IMR-90 (cell line): ENCODE data around the gene KRT38. TPM values are rescaled to one million over a fixed set of nuclear protein-coding genes. Genes with fewer than 3 reads are reported as not detected.

ENCODE experiments used
- ATAC-seq: fragments of 200-7000 bp; cut with Tn5 transposase; 2 replicates; pipeline ENCODE4 v1.9.1; 2020; ENCODE audit warnings: low read depth, mild to moderate bottlenecking, moderate library complexity
- BruUV-seq: library from RNA; stranded (reverse); fragments of 400-500 nt; replicated peaks from 2 replicates; lab custom pipeline; 2021; lab: Mats Ljungman, UMichigan
- CTCF ChIA-PET: fragments of 300-600 bp; formaldehyde crosslinking; extraction: SDS; loops from one replicate; lab custom pipeline; 2021; ENCODE audit warnings: antibody characterized with exemption; lab: Yijun Ruan, JAX
- POLR2A ChIA-PET: fragments of 300-600 bp; sonication (Branson Sonifier 250); formaldehyde crosslinking; loops from one replicate; lab custom pipeline; 2022; ENCODE audit warnings: antibody characterized with exemption; ENCODE audit not compliant: unreplicated experiment; lab: Charles Lee
- DNase-seq: peaks from one replicate; pipeline ENCODE4 v3.0.0; 2013
- H2AFZ ChIP-seq: replicated peaks from 2 replicates; pipeline ENCODE3; 2013; ENCODE audit warnings: low read length, mild to moderate bottlenecking; ENCODE audit not compliant: poor library complexity
- H2AK5ac ChIP-seq: 2 replicates; pipeline ENCODE4 v1.6.1; 2013; ENCODE audit warnings: low read depth, low read length, inconsistent platforms
- H2AK9ac ChIP-seq: replicated peaks from 2 replicates; pipeline ENCODE3; 2013; ENCODE audit warnings: mild to moderate bottlenecking, low read depth, low read length, moderate library complexity; ENCODE audit not compliant: poor library complexity
- H2BK120ac ChIP-seq: 2 replicates; pipeline ENCODE4 v1.6.1; 2013; ENCODE audit warnings: low read depth, low read length, inconsistent platforms
- H2BK15ac ChIP-seq: 3 replicates; pipeline ENCODE4 v1.6.1; 2013; ENCODE audit warnings: low read depth, low read length, inconsistent platforms
- H2BK20ac ChIP-seq: 2 replicates; pipeline ENCODE4 v1.6.1; 2013; ENCODE audit warnings: low read depth, mild to moderate bottlenecking, inconsistent platforms, low read length, moderate library complexity
- H2BK5ac ChIP-seq: 2 replicates; pipeline ENCODE4 v1.6.1; 2013; ENCODE audit warnings: mild to moderate bottlenecking, low read depth, low read length, inconsistent platforms; ENCODE audit not compliant: poor library complexity, severe bottlenecking
- H3K14ac ChIP-seq: replicated peaks from 2 replicates; pipeline ENCODE4 v1.6.1; 2013; ENCODE audit warnings: low read depth, low read length, inconsistent platforms
- H3K18ac ChIP-seq: 2 replicates; pipeline ENCODE4 v1.6.1; 2013; ENCODE audit warnings: low read depth, low read length, control low read depth
- H3K23ac ChIP-seq: 2 replicates; pipeline ENCODE4 v1.6.1; 2013; ENCODE audit warnings: low read depth, low read length, inconsistent platforms
- H3K27ac ChIP-seq: 2 replicates; pipeline ENCODE4 v1.5.1; 2013; ENCODE audit warnings: mild to moderate bottlenecking, control low read depth, low read length; ENCODE audit not compliant: insufficient read depth
- H3K27me3 ChIP-seq: 2 replicates; pipeline ENCODE4 v1.6.1; 2013; ENCODE audit warnings: low read length; ENCODE audit not compliant: control insufficient read depth, insufficient read depth
- H3K36me3 ChIP-seq: 2 replicates; pipeline ENCODE4 v1.6.1; 2013; ENCODE audit warnings: low read length, mixed read lengths; ENCODE audit not compliant: control insufficient read depth, insufficient read depth
- H3K4ac ChIP-seq: 2 replicates; pipeline ENCODE4 v1.6.1; 2013; ENCODE audit warnings: low read depth, low read length, inconsistent platforms
- H3K4me1 ChIP-seq: 2 replicates; pipeline ENCODE4 v1.6.1; 2013; ENCODE audit warnings: low read length, mixed read lengths; ENCODE audit not compliant: control insufficient read depth, insufficient read depth
- H3K4me2 ChIP-seq: 2 replicates; pipeline ENCODE4 v1.6.1; 2013; ENCODE audit warnings: low read depth, mild to moderate bottlenecking, control low read depth, low read length, moderate library complexity
- H3K4me3 ChIP-seq: 2 replicates; pipeline ENCODE4 v1.5.1; 2013; ENCODE audit warnings: low read depth, mild to moderate bottlenecking, control low read depth, low read length, moderate library complexity; ENCODE audit not compliant: insufficient read depth
- H3K56ac ChIP-seq: 2 replicates; pipeline ENCODE4 v1.6.1; 2013; ENCODE audit warnings: low read length, inconsistent platforms; ENCODE audit not compliant: insufficient read depth; ENCODE audit errors: extremely low read depth
- H3K79me1 ChIP-seq, 2 experiments: 2 replicates each; pipeline ENCODE4 v1.6.1; 2013; ENCODE audit warnings: low read length in 2 of 2, inconsistent platforms in 1 of 2, low read depth in 1 of 2
- H3K9ac ChIP-seq: 2 replicates; pipeline ENCODE4 v1.6.1; 2013; ENCODE audit warnings: low read depth, low read length, control low read depth
- H3K9me1 ChIP-seq: 2 replicates; pipeline ENCODE4 v1.6.1; 2013; ENCODE audit warnings: low read length, inconsistent platforms; ENCODE audit not compliant: insufficient read depth
- H3K9me3 ChIP-seq: 2 replicates; pipeline ENCODE4 v1.6.1; 2013; ENCODE audit warnings: low read length; ENCODE audit not compliant: control insufficient read depth, insufficient read depth
- H4K20me1 ChIP-seq: 2 replicates; pipeline ENCODE4 v1.6.1; 2013; ENCODE audit warnings: low read length, inconsistent platforms; ENCODE audit not compliant: insufficient read depth
- H4K5ac ChIP-seq: 2 replicates; pipeline ENCODE4 v1.6.1; 2013; ENCODE audit warnings: mild to moderate bottlenecking, low read depth, low read length, control low read depth
- H4K8ac ChIP-seq, 2 experiments: 2 replicates each; pipeline ENCODE4 v1.6.1; 2013; ENCODE audit warnings: low read depth in 2 of 2, low read length in 2 of 2, control low read depth in 1 of 2, inconsistent platforms in 1 of 2
- H4K91ac ChIP-seq: 2 replicates; pipeline ENCODE4 v1.6.1; 2013; ENCODE audit warnings: low read depth, low read length, inconsistent platforms; ENCODE audit not compliant: insufficient read depth
- BHLHE40 ChIP-seq: fragments of 150-350 bp; IDR thresholded peaks from 2 replicates; pipeline ENCODE4 v1.6.1; 2016; ENCODE audit warnings: mild to moderate bottlenecking, low read depth, low read length
- CEBPB ChIP-seq: IDR thresholded peaks from 2 replicates; pipeline ENCODE4 v1.6.1; 2012; ENCODE audit warnings: low read depth, low read length, improper control_type of control experiment
- CHD1 ChIP-seq: IDR thresholded peaks from 2 replicates; pipeline ENCODE4 v1.6.1; 2012; ENCODE audit warnings: low read depth, low read length, improper control_type of control experiment
- CTCF ChIP-seq: conservative IDR thresholded peaks from 2 replicates; pipeline ENCODE4 v1.5.1; 2012; ENCODE audit warnings: mild to moderate bottlenecking, low read depth, low read length, improper control_type of control experiment
- MAFK ChIP-seq: IDR thresholded peaks from 2 replicates; pipeline ENCODE4 v1.6.1; 2012; ENCODE audit warnings: low read depth, low read length, improper control_type of control experiment
- MAZ ChIP-seq: IDR thresholded peaks from 2 replicates; pipeline ENCODE4 v1.6.1; 2012; ENCODE audit warnings: low read depth, mild to moderate bottlenecking, low read length, improper control_type of control experiment, moderate library complexity, borderline replicate concordance
- MXI1 ChIP-seq: IDR thresholded peaks from 2 replicates; pipeline ENCODE4 v1.6.1; 2012; ENCODE audit warnings: low read depth, mild to moderate bottlenecking, low read length, moderate library complexity, borderline replicate concordance
- POLR2A ChIP-seq: IDR thresholded peaks from 2 replicates; pipeline ENCODE4 v1.6.1; 2012; ENCODE audit warnings: mild to moderate bottlenecking, low read depth, low read length
- RCOR1 ChIP-seq: IDR thresholded peaks from 2 replicates; pipeline ENCODE4 v1.6.1; 2012; ENCODE audit warnings: mild to moderate bottlenecking, low read length, improper control_type of control experiment; ENCODE audit not compliant: insufficient replicate concordance
- RFX5 ChIP-seq: IDR thresholded peaks from 2 replicates; pipeline ENCODE4 v1.8.0; 2012; ENCODE audit warnings: low read depth, mild to moderate bottlenecking, low read length, moderate library complexity
- SMC3 ChIP-seq: fragments of 150-350 bp; IDR thresholded peaks from 2 replicates; pipeline ENCODE4 v1.6.1; 2016; ENCODE audit warnings: low read depth, mild to moderate bottlenecking, antibody characterized with exemption, low read length, moderate library complexity
- WGBS, 2 experiments: methylation state at CpG; one replicate each; pipeline versions ENCODE4 v1.1.5 to v1.1.7; 2013; ENCODE audit warnings: missing lambda C conversion rate in 2 of 2; ENCODE audit not compliant: insufficient read length in 1 of 2; ENCODE audit errors: extremely low coverage in 2 of 2; 5-methylcytosine and 5-hydroxymethylcytosine counted together
- dilution Hi-C: fragments of 300-500 bp; cut with HindIII; formaldehyde crosslinking; loops from one replicate; pipeline ENCODE4 v1.14.3; 2018; ENCODE audit warnings: low sequenced_read_pairs; ENCODE audit not compliant: unreplicated experiment
- in situ Hi-C: fragments of 300-500 bp; cut with MboI; formaldehyde crosslinking; loops from 3 replicates; pipeline ENCODE4 v1.14.3; 2019; ENCODE audit warnings: low sequenced_read_pairs, inconsistent platforms, mixed read lengths
- intact Hi-C: fragments of 100-400 bp; cut with micrococcal nuclease; formaldehyde crosslinking; loops from 2 replicates; pipeline ENCODE4 v1.10.0; 2022
- polyA plus RNA-seq, 3 experiments: library from polyadenylated mRNA; depleted of rRNA; stranded (reverse); fragments of >200 nt; gene quantifications; 2 replicates each; pipeline ENCODE4 v1.2.3, GENCODE V29; 2012; ENCODE audit warnings: low replicate concordance in 1 of 3
- total RNA-seq: library from RNA; depleted of rRNA; stranded (reverse); fragments of >200 nt; gene quantifications from 2 replicates; pipeline ENCODE4 v1.2.3, GENCODE V29; 2012
- TF ChIP-seq, protein P1 (sequence below): fragments of 150-350 bp; IDR thresholded peaks from 2 replicates; pipeline ENCODE4 v1.6.1; 2016; ENCODE audit warnings: low read depth, mild to moderate bottlenecking, low read length, moderate library complexity, borderline replicate concordance
- TF ChIP-seq, protein P2 (sequence below): fragments of 150-350 bp; IDR thresholded peaks from 2 replicates; pipeline ENCODE4 v1.6.1; 2017; ENCODE audit warnings: mild to moderate bottlenecking, antibody characterized with exemption, low read length, low read depth

Gene KRT38
- total and polyA plus RNA-seq, 2 of the 4 experiments (the other 2 are of a cell fraction): 0.09 TPM; not detected in 1

GRCh38 chr17:41481036-41481435, 40.3 kb upstream of the KRT38 start, which contains the start of gene KRT35 (continued):
- TF ChIP-seq MXI1 (no peak), RFX5 (no peak), CEBPB (no peak), MAFK (no peak), MAZ (no peak), SMC3 (no peak)

DNA sequence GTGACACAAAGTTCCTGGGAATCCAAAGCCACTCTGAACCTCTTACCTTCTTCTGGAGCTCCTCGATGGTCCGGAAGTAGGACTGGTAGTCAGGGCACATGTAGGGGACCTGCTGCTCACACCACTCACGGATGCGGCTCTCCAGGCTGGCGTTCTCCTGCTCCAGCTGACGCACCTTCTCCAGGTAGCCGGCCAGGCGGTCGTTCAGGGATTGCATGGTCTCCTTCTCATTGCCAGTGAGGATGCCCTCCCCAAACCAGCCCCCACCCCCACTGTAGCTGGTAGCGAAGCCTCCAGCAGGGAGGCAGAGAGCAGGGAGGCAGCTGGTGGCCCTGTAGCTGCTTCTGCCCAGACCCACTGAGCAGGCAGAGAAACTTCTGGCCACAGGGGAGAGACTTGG, 39.8 kb upstream of the KRT38 start:
- Histone ChIP-seq H3K18ac (no peak overlapping the region), H3K4me1 (no peaks in the 10 kb centered on the region), H3K4me3 (no peak overlapping the region), H3K36me3 (no peaks in the 10 kb centered on the region), H4K8ac (no peak overlapping the region), H2BK20ac (no peak overlapping the region), H3K9ac (no peak overlapping the region), H3K23ac (no peak overlapping the region), H2AK5ac (no peak overlapping the region), H2AK9ac (no peak overlapping the region), H4K20me1 (no peaks in the 10 kb centered on the region), H3K14ac (no peak overlapping the region), H3K4me2 (no peak overlapping the region), H2BK120ac (no peak overlapping the region), H3K9me1 (no peaks in the 10 kb centered on the region), H3K9me3 (no peaks in the 10 kb centered on the region), H3K4ac (no peak overlapping the region), H4K91ac (no peak overlapping the region), H2BK5ac (no peak overlapping the region), H4K5ac (no peak overlapping the region), H2AFZ (no peak overlapping the region), H2BK15ac (no peak overlapping the region), H3K79me1 (no peaks in the 10 kb centered on the region), H3K27ac (no peak overlapping the region), H3K27me3 (peaks cover 10% of the 10 kb centered on the region; the same call in 1 of the 2 replicates), H3K56ac (no peak overlapping the region)
- CTCF ChIA-PET: no interaction called here
- WGBS, 2 experiments: 91% methylated on average over 4 of the region's 10 CpGs; no CpG with 5 or more reads in 1 of the 2 experiments
- TF ChIP-seq RCOR1 (no peak), CHD1 (no peak), BHLHE40 (no peak), CEBPB (no peak), MXI1 (no peak), POLR2A (no peak), MAFK (no peak), SMC3 (no peak), MAZ (no peak), CTCF (no peak), RFX5 (no peak)
- TF ChIP-seq, protein P1, sequence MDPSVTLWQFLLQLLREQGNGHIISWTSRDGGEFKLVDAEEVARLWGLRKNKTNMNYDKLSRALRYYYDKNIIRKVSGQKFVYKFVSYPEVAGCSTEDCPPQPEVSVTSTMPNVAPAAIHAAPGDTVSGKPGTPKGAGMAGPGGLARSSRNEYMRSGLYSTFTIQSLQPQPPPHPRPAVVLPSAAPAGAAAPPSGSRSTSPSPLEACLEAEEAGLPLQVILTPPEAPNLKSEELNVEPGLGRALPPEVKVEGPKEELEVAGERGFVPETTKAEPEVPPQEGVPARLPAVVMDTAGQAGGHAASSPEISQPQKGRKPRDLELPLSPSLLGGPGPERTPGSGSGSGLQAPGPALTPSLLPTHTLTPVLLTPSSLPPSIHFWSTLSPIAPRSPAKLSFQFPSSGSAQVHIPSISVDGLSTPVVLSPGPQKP: no peak
- TF ChIP-seq, protein P2, sequence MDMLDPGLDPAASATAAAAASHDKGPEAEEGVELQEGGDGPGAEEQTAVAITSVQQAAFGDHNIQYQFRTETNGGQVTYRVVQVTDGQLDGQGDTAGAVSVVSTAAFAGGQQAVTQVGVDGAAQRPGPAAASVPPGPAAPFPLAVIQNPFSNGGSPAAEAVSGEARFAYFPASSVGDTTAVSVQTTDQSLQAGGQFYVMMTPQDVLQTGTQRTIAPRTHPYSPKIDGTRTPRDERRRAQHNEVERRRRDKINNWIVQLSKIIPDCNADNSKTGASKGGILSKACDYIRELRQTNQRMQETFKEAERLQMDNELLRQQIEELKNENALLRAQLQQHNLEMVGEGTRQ: no peak
- no TSS peak for BruUV-seq
- DNase-seq (no peak), ATAC-seq (no peak)
- in situ Hi-C loops (no loop called here), dilution Hi-C loops (no loop called here), intact Hi-C loops (no loop called here)
- POLR2A ChIA-PET: no interaction called here
